HEK293 (cell line): ENCODE results near the gene CHD5.

ENCODE experiments used
- CTCF ChIA-PET: fragments of 350-600 bp; formaldehyde crosslinking; extraction: SDS; loops from one replicate; lab custom pipeline; 2021; ENCODE audit warnings: antibody characterized with exemption; lab: Yijun Ruan, JAX
- POLR2A ChIA-PET: fragments of 300-600 bp; formaldehyde crosslinking; extraction: SDS; loops from one replicate; lab custom pipeline; 2020; ENCODE audit warnings: antibody characterized with exemption, inconsistent platforms; lab: Yijun Ruan, JAX
- H3K27ac ChIP-seq: fragments of 200-500 bp; sonication (Bioruptor generic); 2 replicates; pipeline ENCODE4 v1.5.1; 2014; ENCODE audit warnings: low read depth, low read length, control low read depth, inconsistent platforms; ENCODE audit errors: extremely low read depth
- H3K36me3 ChIP-seq, 2 experiments: fragments of 200-500 bp in 1 of 2; sonication (Bioruptor generic) in 1 of 2; 1 replicate in 1 of 2; 2 replicates in 1 of 2; pipeline ENCODE4 v1.5.1; 2014 to 2017; ENCODE audit warnings: inconsistent platforms in 2 of 2, low read length in 2 of 2; ENCODE audit not compliant: control insufficient read depth in 2 of 2, insufficient read depth in 1 of 2
- H3K4me1 ChIP-seq: fragments of 200-500 bp; sonication (Bioruptor generic); 2 replicates; pipeline ENCODE4 v1.5.1; 2014; ENCODE audit warnings: mild to moderate bottlenecking, low read length, inconsistent platforms; ENCODE audit not compliant: control insufficient read depth, insufficient read depth
- H3K4me3 ChIP-seq: 2 replicates; pipeline ENCODE4 v1.5.1; 2011; ENCODE audit warnings: low read depth, mild to moderate bottlenecking, control low read depth, low read length, moderate library complexity
- H3K9me3 ChIP-seq: fragments of 200-500 bp; sonication (Bioruptor generic); 2 replicates; pipeline ENCODE4 v1.5.1; 2014; ENCODE audit warnings: low read depth, low read length, inconsistent platforms; ENCODE audit not compliant: control insufficient read depth, insufficient read depth
- GFI1B ChIP-seq: fragments of 450-650 bp; formaldehyde crosslinking; IDR thresholded peaks from 2 replicates; pipeline ENCODE4 v1.5.1; 2016; ENCODE audit warnings: missing biosample characterization, missing genetic modification characterization
- MYNN ChIP-seq: fragments of 450-650 bp; formaldehyde crosslinking; IDR thresholded peaks from 2 replicates; pipeline ENCODE4 v1.5.1; 2016; ENCODE audit warnings: missing biosample characterization, missing genetic modification characterization, borderline replicate concordance
- OSR2 ChIP-seq: fragments of 450-650 bp; formaldehyde crosslinking; IDR thresholded peaks from 2 replicates; pipeline ENCODE4 v1.5.1; 2016; ENCODE audit warnings: missing biosample characterization, missing genetic modification characterization
- ZBTB10 ChIP-seq: fragments of 450-650 bp; formaldehyde crosslinking; IDR thresholded peaks from 2 replicates; pipeline ENCODE4 v1.5.1; 2016; ENCODE audit warnings: missing biosample characterization, missing genetic modification characterization
- ZBTB11 ChIP-seq: fragments of 450-650 bp; formaldehyde crosslinking; conservative IDR thresholded peaks from 2 replicates; pipeline ENCODE4 v1.5.1; 2016; ENCODE audit warnings: low read depth, missing biosample characterization, missing genetic modification characterization
- ZBTB26 ChIP-seq: fragments of 450-650 bp; formaldehyde crosslinking; optimal IDR thresholded peaks from 2 replicates; pipeline ENCODE3; 2016; ENCODE audit warnings: missing biosample characterization, mild to moderate bottlenecking, missing genetic modification characterization
- ZBTB44 ChIP-seq: fragments of 450-650 bp; IDR thresholded peaks from 2 replicates; pipeline ENCODE4 v1.5.1; 2018; ENCODE audit warnings: missing biosample characterization, mild to moderate bottlenecking, missing genetic modification characterization
- ZFP3 ChIP-seq: fragments of 450-650 bp; formaldehyde crosslinking; IDR thresholded peaks from 2 replicates; pipeline ENCODE4 v1.5.1; 2016; ENCODE audit warnings: low read depth, missing biosample characterization, missing genetic modification characterization
- ZNF112 ChIP-seq: fragments of 450-650 bp; formaldehyde crosslinking; IDR thresholded peaks from 2 replicates; pipeline ENCODE4 v1.5.0; 2017; ENCODE audit warnings: missing biosample characterization, missing genetic modification characterization
- ZNF292 ChIP-seq: fragments of 450-650 bp; formaldehyde crosslinking; IDR thresholded peaks from 2 replicates; pipeline ENCODE4 v1.5.1; 2016; ENCODE audit warnings: low read depth, missing biosample characterization, missing genetic modification characterization, borderline replicate concordance
- ZNF391 ChIP-seq: fragments of 450-650 bp; formaldehyde crosslinking; IDR thresholded peaks from 2 replicates; pipeline ENCODE4 v1.5.1; 2016; ENCODE audit warnings: low read depth, missing biosample characterization, missing genetic modification characterization, borderline replicate concordance
- ZNF416 ChIP-seq: fragments of 450-650 bp; formaldehyde crosslinking; IDR thresholded peaks from 2 replicates; pipeline ENCODE4 v1.5.1; 2016; ENCODE audit warnings: missing biosample characterization, missing genetic modification characterization
- ZNF529 ChIP-seq: fragments of 450-650 bp; formaldehyde crosslinking; IDR thresholded peaks from 2 replicates; pipeline ENCODE4 v1.5.1; 2017; ENCODE audit warnings: missing genetic modification characterization, missing biosample characterization; ENCODE audit not compliant: insufficient replicate concordance
- ZNF548 ChIP-seq: fragments of 450-650 bp; formaldehyde crosslinking; IDR thresholded peaks from 2 replicates; pipeline ENCODE4 v1.5.1; 2016; ENCODE audit warnings: missing biosample characterization, missing genetic modification characterization
- ZNF626 ChIP-seq: fragments of 450-650 bp; sonication (Bioruptor Pico); formaldehyde crosslinking; IDR thresholded peaks from 2 replicates; pipeline ENCODE4 v1.5.1; 2018; ENCODE audit warnings: missing biosample characterization, missing genetic modification characterization, inconsistent platforms
- ZSCAN30 ChIP-seq: fragments of 450-650 bp; IDR thresholded peaks from 2 replicates; pipeline ENCODE4 v1.5.1; 2018; ENCODE audit warnings: missing biosample characterization, mild to moderate bottlenecking, missing genetic modification characterization, moderate library complexity
- ZXDB ChIP-seq: fragments of 450-650 bp; formaldehyde crosslinking; IDR thresholded peaks from 2 replicates; pipeline ENCODE4 v1.5.1; 2016; ENCODE audit warnings: missing biosample characterization, missing genetic modification characterization

The CHD5 gene

GRCh38 chr1:6088956-6089355 is 91.2 kb downstream of the CHD5 start:
- Histone ChIP-seq H3K4me1 (no peaks in the 10 kb centered on the region), H3K9me3 (no peaks in the 10 kb centered on the region), H3K27ac (no peak overlapping the region), H3K4me3 (no peak overlapping the region), H3K36me3 (no peaks in the 10 kb centered on the region)
- TF ChIP-seq ZNF626 (tag by site-specific recombination) (no peak), ZBTB44 (tag by site-specific recombination) (no peak), GFI1B (tag by site-specific recombination) (no peak), ZBTB10 (tag by site-specific recombination) (no peak), ZNF292 (no peak), ZFP3 (no peak)
- CTCF ChIA-PET: no interaction called here
- POLR2A ChIA-PET: no interaction called here

- POLR2A ChIA-PET: no interaction called here
Measured at GRCh38 chr1:6087958-6088357, 92.2 kb downstream of the CHD5 start.

More at GRCh38 chr1:6087958-6088357, 92.2 kb downstream of the CHD5 start:
- CTCF ChIA-PET: no interaction called here
- H3K4me3 ChIP-seq: no peak overlapping the region
- no peaks in the 10 kb centered on the region for H3K36me3 ChIP-seq
- H3K27ac ChIP-seq: no peak overlapping the region
- H3K4me1 ChIP-seq: no peaks in the 10 kb centered on the region
- no peaks in the 10 kb centered on the region for H3K9me3 ChIP-seq
- no peak for TF ChIP-seq ZNF529 (tag by site-specific recombination)
- no peak for TF ChIP-seq ZXDB (tag by site-specific recombination)
- no peak for TF ChIP-seq ZNF548 (tag by site-specific recombination)
- TF ChIP-seq MYNN (tag by site-specific recombination): no peak
- no peak for TF ChIP-seq ZNF416
- TF ChIP-seq ZBTB26 (tag by site-specific recombination): no peak
- TF ChIP-seq ZBTB11 (tag by site-specific recombination): no peak
- no peak for TF ChIP-seq ZSCAN30 (tag by site-specific recombination)
- no peak for TF ChIP-seq OSR2 (tag by site-specific recombination)
- TF ChIP-seq ZNF391: no peak
- TF ChIP-seq ZNF112 (tag by site-specific recombination): no peak
- TF ChIP-seq, all 188 proteins: peak for 0
